ENCODE measurements around the gene SBF2.
A peak's percentile ranks its signal among the peaks of the same experiment; 100 is the strongest.
"Not testable (repeated sequence)": the region's sequence is repeated elsewhere in the genome, so short reads cannot be mapped to it uniquely, and the experiment has no call there.

Gene SBF2

GRCh38 chr11:9905960-9906791 is 387.8 kb downstream of the SBF2 start:
- no peak for DNase-seq

GRCh38 chr11:9905501-9905951 is 388.5 kb downstream of the SBF2 start:
- DNase-seq: no peak

GRCh38 chr11:9903579-9903978 is 390.4 kb downstream of the SBF2 start:
- no peak for DNase-seq

GRCh38 chr11:9901943-9902342 is 392.1 kb downstream of the SBF2 start:
- no peak for DNase-seq

- DNase-seq: not testable (repeated sequence)
These were observed 393.8 kb downstream of the SBF2 start for GRCh38 chr11:9900253-9900652.

- DNase-seq: no peak
These were observed 394.3 kb downstream of the SBF2 start for GRCh38 chr11:9899676-9900075.

- DNase-seq: no peak
These were observed 397.1 kb downstream of the SBF2 start for GRCh38 chr11:9896902-9897301.

GRCh38 chr11:9895006-9895405 is 399.0 kb downstream of the SBF2 start:
- no peak for DNase-seq

- no peak for DNase-seq
These were observed 400.5 kb downstream of the SBF2 start for GRCh38 chr11:9893474-9893873.

- no peak for DNase-seq
These were observed 405.1 kb downstream of the SBF2 start for GRCh38 chr11:9888938-9889337.

GRCh38 chr11:9887472-9887871 is 406.5 kb downstream of the SBF2 start:
- no peak for DNase-seq

- no peak for DNase-seq
These were observed 407.4 kb downstream of the SBF2 start for GRCh38 chr11:9886595-9886994.

GRCh38 chr11:9884601-9885000 is 409.4 kb downstream of the SBF2 start:
- DNase-seq: no peak

- DNase-seq: no peak
These were observed 413.4 kb downstream of the SBF2 start for GRCh38 chr11:9880657-9881056.

- DNase-seq: no peak
These were observed 415.1 kb downstream of the SBF2 start for GRCh38 chr11:9878936-9879335.

- DNase-seq: no peak
These were observed 417.7 kb downstream of the SBF2 start for GRCh38 chr11:9876331-9876730.

GRCh38 chr11:9875862-9876261 is 418.2 kb downstream of the SBF2 start:
- DNase-seq: no peak

GRCh38 chr11:9875399-9875798 is 418.6 kb downstream of the SBF2 start:
- no peak for DNase-seq

GRCh38 chr11:9874466-9874865 is 419.6 kb downstream of the SBF2 start:
- DNase-seq: no peak

- no peak for DNase-seq
These were observed 425.4 kb downstream of the SBF2 start for GRCh38 chr11:9868641-9869040.

GRCh38 chr11:9862981-9863380 is 431.0 kb downstream of the SBF2 start:
- DNase-seq: no peak

- peak in 24 of 51 donors; percentile 1 to 52 (median 12) for DNase-seq
These were observed 431.9 kb downstream of the SBF2 start for GRCh38 chr11:9861860-9862725.
